A549 (cell line): ENCODE results near the gene CDC42EP4. TPM values are rescaled to one million over a fixed set of nuclear protein-coding genes. Genes with fewer than 3 reads are reported as not detected.
A peak's percentile ranks its signal among the peaks of the same experiment; 100 is the strongest.

ENCODE experiments used
- ATAC-seq, 2 experiments: fragments of 200-7000 bp in 1 of 2; fragments of >200 bp in 1 of 2; cut with Nextera tagmentation in 1 of 2; cut with Tn5 transposase in 1 of 2; 3 replicates each; pipeline versions ENCODE4 v1.8.0 to v1.9.1; 2018 to 2020; ENCODE audit warnings: mild to moderate bottlenecking in 1 of 2, moderate library complexity in 1 of 2
- CTCF ChIA-PET: fragments of 300-600 bp; sonication (Branson Sonifier 250); formaldehyde crosslinking; extraction: SDS; loops from one replicate; lab custom pipeline; 2021; ENCODE audit warnings: antibody characterized with exemption, inconsistent platforms; lab: Yijun Ruan, JAX
- POLR2A ChIA-PET: fragments of 350-600 bp; formaldehyde crosslinking; extraction: SDS; loops from one replicate; lab custom pipeline; 2021; ENCODE audit warnings: antibody characterized with exemption, inconsistent platforms; lab: Yijun Ruan, JAX
- DNase-seq, 2 experiments: peaks; one replicate each; pipeline versions ENCODE4 v3.0.0 to v3.0.0-alpha.2; 2011 to 2016; ENCODE audit warnings: low read depth in 1 of 2, low spot score in 1 of 2
- FAIRE-seq: peaks from 2 replicates; lab custom pipeline; 2011; peaks lifted over from hg19 to GRCh38; lab: Jason Lieb, UNC
- H3K27ac ChIP-seq, 2 experiments: fragments of >200 bp; sonication (Bioruptor Twin); formaldehyde crosslinking; 3 replicates each; pipeline ENCODE4 v1.5.1; 2016 to 2017
- H3K4me1 ChIP-seq: fragments of >200 bp; sonication (Bioruptor Twin); formaldehyde crosslinking; 3 replicates; pipeline ENCODE4 v1.6.1; 2016
- H3K4me2 ChIP-seq: fragments of >200 bp; sonication (Bioruptor Twin); formaldehyde crosslinking; 3 replicates; pipeline ENCODE4 v1.6.1; 2016
- H3K4me3 ChIP-seq: fragments of >200 bp; sonication (Bioruptor Twin); formaldehyde crosslinking; 3 replicates; pipeline ENCODE4 v1.5.1; 2016
- H3K9me3 ChIP-seq: fragments of >200 bp; sonication (Bioruptor Twin); formaldehyde crosslinking; 3 replicates; pipeline ENCODE4 v1.6.1; 2016
- BHLHE40 ChIP-seq: IDR thresholded peaks from 2 replicates; pipeline ENCODE4 v1.6.1; 2012; ENCODE audit warnings: low read depth, low read length, inconsistent platforms
- CBX8 ChIP-seq: fragments of 200-600 bp; sonication (generic); IDR thresholded peaks from 2 replicates; pipeline ENCODE4 v1.6.1; 2016
- CEBPB ChIP-seq, 2 experiments: fragments of >200 bp in 1 of 2; sonication (Bioruptor Twin) in 1 of 2; formaldehyde crosslinking in 1 of 2; IDR thresholded peaks; 2 replicates each; pipeline ENCODE4 v1.6.1; 2012 to 2016
- FOSL2 ChIP-seq, 2 experiments: fragments of 450-650 bp in 1 of 2; fragments of >200 bp in 1 of 2; sonication (Bioruptor Twin) in 1 of 2; formaldehyde crosslinking; IDR thresholded peaks; 2 replicates each; pipeline versions ENCODE4 v1.5.0 to v1.6.1; 2016 to 2020; ENCODE audit warnings: mild to moderate bottlenecking in 1 of 2, moderate library complexity in 1 of 2
- HDAC2 ChIP-seq: fragments of 200-600 bp; sonication (generic); IDR thresholded peaks from 2 replicates; pipeline ENCODE4 v1.6.1; 2016
- HMGXB4 ChIP-seq: fragments of 250-450 bp; sonication (Bioruptor Pico); IDR thresholded peaks from 2 replicates; pipeline ENCODE4 v1.5.0; 2021; ENCODE audit warnings: mild to moderate bottlenecking, moderate library complexity, borderline replicate concordance
- HOXB5 ChIP-seq: fragments of 250-450 bp; sonication (Bioruptor Pico); IDR thresholded peaks from 2 replicates; pipeline ENCODE4 v1.5.0; 2020; ENCODE audit warnings: mild to moderate bottlenecking, moderate library complexity
- JUNB ChIP-seq: fragments of >200 bp; sonication (Bioruptor Twin); formaldehyde crosslinking; IDR thresholded peaks from 2 replicates; pipeline ENCODE4 v1.6.1; 2016
- MAFK ChIP-seq: fragments of 450-650 bp; IDR thresholded peaks from 2 replicates; pipeline ENCODE4 v1.6.1; 2014; ENCODE audit not compliant: partially characterized antibody
- MAX ChIP-seq: IDR thresholded peaks from 2 replicates; pipeline ENCODE4 v1.6.1; 2012
- MAZ ChIP-seq: fragments of 150-350 bp; IDR thresholded peaks from 2 replicates; pipeline ENCODE4 v1.6.1; 2014; ENCODE audit warnings: antibody characterized with exemption, low read depth, low read length, borderline replicate concordance
- NR3C1 ChIP-seq: fragments of >200 bp; sonication (Bioruptor Twin); formaldehyde crosslinking; IDR thresholded peaks from 3 replicates; pipeline ENCODE4 v1.6.1; 2017
- PBX3 ChIP-seq: IDR thresholded peaks from 2 replicates; pipeline ENCODE4 v1.6.1; 2012
- RCOR1 ChIP-seq: fragments of 150-350 bp; IDR thresholded peaks from 2 replicates; pipeline ENCODE4 v1.6.1; 2014; ENCODE audit warnings: antibody characterized with exemption, low read length, low read depth
- RNF2 ChIP-seq: fragments of 200-600 bp; sonication (generic); IDR thresholded peaks from 2 replicates; pipeline ENCODE4 v1.6.1; 2016; ENCODE audit warnings: low read depth, mild to moderate bottlenecking, antibody characterized with exemption, moderate library complexity, borderline replicate concordance
- TP53 ChIP-seq: fragments of 250-450 bp; sonication (Bioruptor Pico); IDR thresholded peaks from 2 replicates; pipeline ENCODE4 v1.5.0; 2021; ENCODE audit warnings: mild to moderate bottlenecking, moderate library complexity
- ZSCAN20 ChIP-seq: fragments of 250-450 bp; sonication (Bioruptor Pico); IDR thresholded peaks from 2 replicates; pipeline ENCODE4 v1.8.0; 2022; ENCODE audit warnings: mild to moderate bottlenecking, moderate library complexity
- whole genome bisulfite sequencing: methylation state at CpG from one replicate; pipeline ENCODE4 v1.1.6; 2017; ENCODE audit errors: missing lambda C conversion rate; 5-methylcytosine and 5-hydroxymethylcytosine counted together
- polyA plus RNA-seq, 4 experiments: library from polyadenylated mRNA; depleted of rRNA in 3 of 4; stranded (reverse); fragments of >200 nt; fragmentation: RNase III in 1 of 4; extraction: RNeasy Plus Mini Kit Qiagen cat#74134 plus additional on column Dnase treatment in 1 of 4; gene quantifications; 2 replicates in 3 of 4; 3 replicates in 1 of 4; pipeline ENCODE4 v1.2.3, GENCODE V29; 2011 to 2017
- TF ChIP-seq, protein P1 (sequence below): fragments of 250-450 bp; sonication (Bioruptor Pico); IDR thresholded peaks from 2 replicates; pipeline ENCODE4 v1.5.0; 2020; ENCODE audit warnings: low read depth, mild to moderate bottlenecking, moderate library complexity

Gene CDC42EP4
- polyA plus RNA-seq, 2 of the 4 experiments (the other 2 are of a cell fraction), result 33.8 to 65.7 TPM

GRCh38 chr17:73300392-73300791, 11.4 kb downstream of the CDC42EP4 start:
- Histone ChIP-seq H3K9me3 (no peaks in the 10 kb centered on the region), H3K27ac (peak overlapping the region in 1 of 2 experiments; percentile 43; a peak in 3 of 6 replicates)
- no peak for FAIRE-seq
- ATAC-seq, result no peak
- TF ChIP-seq ZSCAN20, result no peak
- no peak for TF ChIP-seq RCOR1
- no peak for TF ChIP-seq NR3C1
- TF ChIP-seq HDAC2, result no peak
- TF ChIP-seq, all 56 proteins: peak for 0
- Histone ChIP-seq H3K4me1 (peaks cover 63% of the 10 kb centered on the region), H3K4me3 (no peak overlapping the region), H3K4me2 (peak overlapping the region; percentile 10; the same call in 1 of the 3 replicates)
- ChIA-PET POLR2A (interaction anchor here (2.6 kb wide), 1 partner anchor 9 kb away, joined by 22 read pairs; no protein-coding TSS in a partner anchor), CTCF (interaction anchor here (0.6 to 29.0 kb wide), 5 partner anchors 11 to 743 kb away, joined by 3 to 385 read pairs (median 14); partner anchors contain the start of gene CDC42EP4)
- 88% methylated on average over 3 of the region's 3 CpGs for WGBS
- DNase-seq, result no peak

DNA sequence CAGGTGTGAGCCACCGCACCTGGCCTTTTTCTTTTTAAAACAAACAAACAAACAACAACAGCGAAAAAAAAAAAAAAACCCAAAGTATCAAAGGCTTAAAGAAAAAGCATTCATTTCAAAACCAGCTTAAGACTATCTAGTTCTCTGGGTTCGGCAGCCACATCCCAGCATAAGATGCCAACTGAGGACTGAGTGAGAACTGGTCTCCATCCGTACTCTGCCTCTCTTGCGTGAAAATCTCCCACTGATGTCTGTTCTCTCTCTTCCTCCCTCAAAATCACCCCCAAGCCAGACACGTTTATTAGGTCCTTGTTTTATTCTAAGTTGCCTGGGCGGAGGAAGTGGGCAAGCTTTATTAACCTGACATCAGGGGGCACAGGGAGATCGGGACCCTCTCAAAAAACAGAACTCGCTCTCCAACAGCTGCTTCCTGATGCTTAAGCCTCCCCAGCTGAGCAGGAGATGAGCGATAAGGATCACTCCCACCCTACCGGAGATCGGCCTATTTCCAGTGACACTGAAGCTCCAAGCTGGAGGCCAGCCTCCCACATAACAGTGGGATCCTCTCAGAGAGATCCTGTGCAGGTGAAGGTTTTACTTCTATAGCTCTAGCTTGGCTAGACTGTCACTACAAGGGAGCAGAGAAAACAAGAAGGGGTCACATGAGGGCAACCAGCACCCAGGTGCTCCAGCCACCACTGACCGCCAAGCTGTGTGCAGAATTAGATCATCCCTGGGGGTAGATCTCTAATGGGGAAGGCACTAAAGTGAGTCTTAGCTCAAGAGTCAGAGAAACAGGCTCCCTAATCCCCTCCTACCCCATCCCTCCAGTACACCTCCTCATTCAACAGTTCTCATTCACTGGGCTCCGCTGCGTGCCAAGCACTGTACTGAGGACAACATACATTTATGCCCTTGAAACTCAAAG, 13.6 kb downstream of the CDC42EP4 start:
- no peak overlapping the region for H3K4me3 ChIP-seq
- FAIRE-seq (no peak), ATAC-seq (peak; percentile 33 to 34; a peak in 4 of 6 replicates), DNase-seq (no peak)
- peaks cover 59% of the 10 kb centered on the region for H3K4me1 ChIP-seq
- no peaks in the 10 kb centered on the region for H3K9me3 ChIP-seq
- H3K4me2 ChIP-seq, result no peak overlapping the region
- 83% methylated on average over 15 of the region's 15 CpGs for WGBS
- no peak for TF ChIP-seq MAX
- no peak for TF ChIP-seq RCOR1
- TF ChIP-seq BHLHE40, result no peak
- no peak for TF ChIP-seq HMGXB4
- no peak for TF ChIP-seq PBX3
- TF ChIP-seq MAFK, result no peak
- TF ChIP-seq JUNB, result no peak
- no peak for TF ChIP-seq HOXB5 (CRISPR knock-in tag)
- TF ChIP-seq RNF2, result no peak
- H3K27ac ChIP-seq, result peak overlapping the region in 1 of 2 experiments; percentile 37; a peak in 2 of 6 replicates
- ChIA-PET CTCF (interaction anchor here (0.9 to 29.0 kb wide), 8 partner anchors 10 to 70 kb away, joined by 3 to 385 read pairs (median 4); no protein-coding TSS in a partner anchor), POLR2A (interaction anchor here (2.6 kb wide), 1 partner anchor 11 kb away, joined by 22 read pairs; no protein-coding TSS in a partner anchor)

GRCh38 chr17:73293480-73293911, 18.3 kb downstream of the CDC42EP4 start:
- Histone ChIP-seq H3K9me3 (no peaks in the 10 kb centered on the region), H3K4me1 (peaks cover 74% of the 10 kb centered on the region), H3K27ac (peak overlapping the region; percentile 82 to 91), H3K4me2 (peak overlapping the region; percentile 79), H3K4me3 (no peak overlapping the region)
- DNase-seq, result peak in 1 of 2 experiments; percentile 36
- ATAC-seq, result peak; percentile 2 to 41; a peak in 4 of 6 replicates
- WGBS, result 63% methylated on average over 9 of the region's 9 CpGs
- ChIA-PET CTCF (interaction anchor here (0.6 to 1.3 kb wide), 3 partner anchors 14 to 18 kb away, joined by 3 read pairs; no protein-coding TSS in a partner anchor), POLR2A (no interaction called here)
- no peak for FAIRE-seq
- TF ChIP-seq, protein P1, sequence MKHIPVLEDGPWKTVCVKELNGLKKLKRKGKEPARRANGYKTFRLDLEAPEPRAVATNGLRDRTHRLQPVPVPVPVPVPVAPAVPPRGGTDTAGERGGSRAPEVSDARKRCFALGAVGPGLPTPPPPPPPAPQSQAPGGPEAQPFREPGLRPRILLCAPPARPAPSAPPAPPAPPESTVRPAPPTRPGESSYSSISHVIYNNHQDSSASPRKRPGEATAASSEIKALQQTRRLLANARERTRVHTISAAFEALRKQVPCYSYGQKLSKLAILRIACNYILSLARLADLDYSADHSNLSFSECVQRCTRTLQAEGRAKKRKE (CRISPR knock-in tag), result no peak
- TF ChIP-seq TP53 (CRISPR knock-in tag) (no peak), HDAC2 (no peak), FOSL2 (IDR thresholded peaks at IDR 0.05) (no peak), FOSL2 (CRISPR knock-in tag; IDR thresholded peaks at IDR 0.05) (peak; percentile 25; the same call in 1 of the 2 replicates), MAZ (no peak), CBX8 (no peak), CEBPB (IDR thresholded peaks at IDR 0.05) (peak; percentile 54 to 84; a peak in 3 of 4 replicates), JUNB (no peak), MAX (peak; percentile 43; the same call in 1 of the 2 replicates), RNF2 (no peak)
